Measurements from ENCODE around the gene SDCBP2. TPM values are rescaled to one million over a fixed set of nuclear protein-coding genes. Genes with fewer than 3 reads are reported as not detected.

SDCBP2 gene
- total RNA-seq, 1 experiment from 2014 or later, result 3.3 TPM

DNA sequence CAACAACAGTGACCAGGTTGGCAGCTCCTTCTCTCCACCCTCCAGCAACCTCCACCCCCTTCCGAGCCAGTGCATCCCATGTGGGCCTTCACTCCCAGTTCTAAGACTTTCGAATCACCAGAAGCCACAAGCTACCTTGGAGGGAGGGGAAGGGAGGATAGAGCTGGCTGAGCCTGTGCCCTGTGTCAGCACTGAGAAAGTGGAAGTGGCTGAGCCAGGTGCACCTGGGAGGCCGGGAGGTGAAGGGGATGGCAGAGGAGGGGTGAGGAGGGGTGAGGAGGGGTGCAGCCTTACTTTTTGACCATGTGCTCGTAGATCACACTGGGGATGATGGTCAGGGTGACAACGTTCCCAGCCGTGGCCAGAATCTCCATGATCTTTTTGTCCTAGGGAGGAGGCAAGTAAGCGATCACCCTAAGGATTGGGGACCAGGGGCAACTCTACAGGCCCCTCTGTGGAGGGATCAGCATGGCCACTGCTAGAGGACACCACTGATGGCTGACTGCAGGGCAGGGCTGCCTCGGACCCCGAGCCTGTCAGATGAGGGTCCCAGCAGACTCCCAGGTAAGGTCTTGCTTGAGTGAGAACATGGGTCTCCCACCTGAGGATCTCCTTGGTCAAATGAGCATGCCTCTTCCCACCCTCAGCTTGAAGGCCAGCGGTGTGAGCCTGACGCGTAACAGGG, 18.3 kb downstream of the SDCBP2 start (continued):
- TF ChIP-seq NR2C2 (CRISPR knock-in tag; IDR thresholded peaks at IDR 0.05) (no peak), ZNF396 (CRISPR knock-in tag; IDR thresholded peaks at IDR 0.05; ENCODE audit: borderline replicate concordance) (no peak), OVOL2 (CRISPR knock-in tag; IDR thresholded peaks at IDR 0.05; ENCODE audit: borderline replicate concordance) (no peak), SOX15 (CRISPR knock-in tag; IDR thresholded peaks at IDR 0.05) (no peak), NFE2L1 (CRISPR knock-in tag; IDR thresholded peaks at IDR 0.05) (no peak), IRF2 (CRISPR knock-in tag; IDR thresholded peaks at IDR 0.05; ENCODE audit: borderline replicate concordance, low read depth) (no peak), JAZF1 (CRISPR knock-in tag; IDR thresholded peaks at IDR 0.05) (no peak)
- TF ChIP-seq, protein P1, sequence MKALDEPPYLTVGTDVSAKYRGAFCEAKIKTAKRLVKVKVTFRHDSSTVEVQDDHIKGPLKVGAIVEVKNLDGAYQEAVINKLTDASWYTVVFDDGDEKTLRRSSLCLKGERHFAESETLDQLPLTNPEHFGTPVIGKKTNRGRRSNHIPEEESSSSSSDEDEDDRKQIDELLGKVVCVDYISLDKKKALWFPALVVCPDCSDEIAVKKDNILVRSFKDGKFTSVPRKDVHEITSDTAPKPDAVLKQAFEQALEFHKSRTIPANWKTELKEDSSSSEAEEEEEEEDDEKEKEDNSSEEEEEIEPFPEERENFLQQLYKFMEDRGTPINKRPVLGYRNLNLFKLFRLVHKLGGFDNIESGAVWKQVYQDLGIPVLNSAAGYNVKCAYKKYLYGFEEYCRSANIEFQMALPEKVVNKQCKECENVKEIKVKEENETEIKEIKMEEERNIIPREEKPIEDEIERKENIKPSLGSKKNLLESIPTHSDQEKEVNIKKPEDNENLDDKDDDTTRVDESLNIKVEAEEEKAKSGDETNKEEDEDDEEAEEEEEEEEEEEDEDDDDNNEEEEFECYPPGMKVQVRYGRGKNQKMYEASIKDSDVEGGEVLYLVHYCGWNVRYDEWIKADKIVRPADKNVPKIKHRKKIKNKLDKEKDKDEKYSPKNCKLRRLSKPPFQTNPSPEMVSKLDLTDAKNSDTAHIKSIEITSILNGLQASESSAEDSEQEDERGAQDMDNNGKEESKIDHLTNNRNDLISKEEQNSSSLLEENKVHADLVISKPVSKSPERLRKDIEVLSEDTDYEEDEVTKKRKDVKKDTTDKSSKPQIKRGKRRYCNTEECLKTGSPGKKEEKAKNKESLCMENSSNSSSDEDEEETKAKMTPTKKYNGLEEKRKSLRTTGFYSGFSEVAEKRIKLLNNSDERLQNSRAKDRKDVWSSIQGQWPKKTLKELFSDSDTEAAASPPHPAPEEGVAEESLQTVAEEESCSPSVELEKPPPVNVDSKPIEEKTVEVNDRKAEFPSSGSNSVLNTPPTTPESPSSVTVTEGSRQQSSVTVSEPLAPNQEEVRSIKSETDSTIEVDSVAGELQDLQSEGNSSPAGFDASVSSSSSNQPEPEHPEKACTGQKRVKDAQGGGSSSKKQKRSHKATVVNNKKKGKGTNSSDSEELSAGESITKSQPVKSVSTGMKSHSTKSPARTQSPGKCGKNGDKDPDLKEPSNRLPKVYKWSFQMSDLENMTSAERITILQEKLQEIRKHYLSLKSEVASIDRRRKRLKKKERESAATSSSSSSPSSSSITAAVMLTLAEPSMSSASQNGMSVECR (CRISPR knock-in tag; IDR thresholded peaks at IDR 0.05; ENCODE audit: borderline replicate concordance), result no peak
- TF ChIP-seq, protein P2, sequence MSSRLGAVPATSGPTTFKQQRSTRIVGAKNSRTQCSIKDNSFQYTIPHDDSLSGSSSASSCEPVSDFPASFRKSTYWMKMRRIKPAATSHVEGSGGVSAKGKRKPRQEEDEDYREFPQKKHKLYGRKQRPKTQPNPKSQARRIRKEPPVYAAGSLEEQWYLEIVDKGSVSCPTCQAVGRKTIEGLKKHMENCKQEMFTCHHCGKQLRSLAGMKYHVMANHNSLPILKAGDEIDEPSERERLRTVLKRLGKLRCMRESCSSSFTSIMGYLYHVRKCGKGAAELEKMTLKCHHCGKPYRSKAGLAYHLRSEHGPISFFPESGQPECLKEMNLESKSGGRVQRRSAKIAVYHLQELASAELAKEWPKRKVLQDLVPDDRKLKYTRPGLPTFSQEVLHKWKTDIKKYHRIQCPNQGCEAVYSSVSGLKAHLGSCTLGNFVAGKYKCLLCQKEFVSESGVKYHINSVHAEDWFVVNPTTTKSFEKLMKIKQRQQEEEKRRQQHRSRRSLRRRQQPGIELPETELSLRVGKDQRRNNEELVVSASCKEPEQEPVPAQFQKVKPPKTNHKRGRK (CRISPR knock-in tag; IDR thresholded peaks at IDR 0.05; ENCODE audit: borderline replicate concordance), result no peak

DNA sequence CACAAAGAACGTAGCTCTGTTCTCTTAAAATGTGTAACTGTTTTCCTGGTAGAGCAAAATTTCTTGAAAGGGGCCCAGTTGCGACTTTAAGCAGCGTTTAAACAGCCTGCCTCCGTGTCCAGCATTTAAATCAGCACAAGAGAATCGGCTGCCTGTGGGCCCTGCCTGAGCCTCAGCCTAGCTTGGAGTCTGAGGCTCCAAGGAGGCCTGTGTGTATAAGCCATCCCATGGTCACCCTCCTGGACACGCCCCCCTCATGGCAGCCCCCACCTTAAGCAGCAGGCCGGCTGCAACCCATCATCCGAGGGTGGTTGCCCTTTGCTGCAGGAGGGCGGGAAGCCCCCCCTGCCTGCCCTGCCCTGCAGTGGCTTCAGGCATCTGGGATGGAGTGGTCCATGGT, 18.9 kb downstream of the SDCBP2 start:
- no peak overlapping the region for H3K27ac Mint-ChIP-seq
- no peaks in the 10 kb centered on the region for H3K36me3 Mint-ChIP-seq
- no peak overlapping the region for H3K4me3 Mint-ChIP-seq

DNA sequence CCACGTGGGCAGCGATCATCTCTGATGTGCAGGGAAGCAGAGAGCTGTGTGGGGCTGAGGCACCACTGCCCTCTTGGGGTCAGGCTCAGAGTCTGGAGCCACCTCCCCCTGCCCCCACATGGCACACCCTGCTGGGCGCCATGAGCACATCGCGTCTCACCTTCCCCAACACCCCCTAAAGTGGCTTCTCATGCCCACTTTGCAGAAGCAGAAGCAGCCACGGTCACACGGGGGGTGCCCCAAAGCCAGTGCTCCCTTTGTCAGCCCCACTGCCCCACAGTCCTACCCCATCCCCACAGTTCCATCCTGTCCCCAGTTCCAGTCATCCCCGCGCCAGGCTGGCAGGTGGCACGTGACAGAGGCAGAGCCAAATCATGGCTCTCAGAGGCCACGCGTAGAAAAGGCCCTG, 19.5 kb downstream of the SDCBP2 start:
- Mint-ChIP-seq H3K9me3 (no peaks in the 10 kb centered on the region), H3K4me1 (no peaks in the 10 kb centered on the region; the same call in 1 of the 2 replicates), H3K27me3 (ENCODE audit: low read depth) (peaks cover 15% of the 10 kb centered on the region), H3K36me3 (no peaks in the 10 kb centered on the region), H3K27ac (no peak overlapping the region), H3K4me3 (no peak overlapping the region)
- peak; percentile 45 for ATAC-seq
- ChIA-PET POLR2A (no interaction called here), CTCF (interaction anchor here (0.6 to 1.7 kb wide), 7 partner anchors 9 to 468 kb away, joined by 3 to 8 read pairs (median 3); no protein-coding TSS in a partner anchor)
- TF ChIP-seq, protein P3, sequence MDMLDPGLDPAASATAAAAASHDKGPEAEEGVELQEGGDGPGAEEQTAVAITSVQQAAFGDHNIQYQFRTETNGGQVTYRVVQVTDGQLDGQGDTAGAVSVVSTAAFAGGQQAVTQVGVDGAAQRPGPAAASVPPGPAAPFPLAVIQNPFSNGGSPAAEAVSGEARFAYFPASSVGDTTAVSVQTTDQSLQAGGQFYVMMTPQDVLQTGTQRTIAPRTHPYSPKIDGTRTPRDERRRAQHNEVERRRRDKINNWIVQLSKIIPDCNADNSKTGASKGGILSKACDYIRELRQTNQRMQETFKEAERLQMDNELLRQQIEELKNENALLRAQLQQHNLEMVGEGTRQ (CRISPR knock-in tag; IDR thresholded peaks at IDR 0.05), result peak; percentile 39
- TF ChIP-seq NR3C1 (CRISPR knock-in tag; conservative IDR thresholded peaks at IDR 0.05; ENCODE audit: low read depth), result no peak
- peak; percentile 29 for DNase-seq (ENCODE audit: low spot score)

More for the DNA sequence above, 18.9 kb downstream of the SDCBP2 start:
- no peak for ATAC-seq
- no peak for DNase-seq (ENCODE audit: low spot score)
- Mint-ChIP-seq H3K4me1 (no peaks in the 10 kb centered on the region; the same call in 1 of the 2 replicates), H3K27me3 (ENCODE audit: low read depth) (peaks cover 15% of the 10 kb centered on the region), H3K9me3 (no peaks in the 10 kb centered on the region)
- TF ChIP-seq GTF2I (CRISPR knock-in tag; conservative IDR thresholded peaks at IDR 0.05) (no peak), RORB (CRISPR knock-in tag; IDR thresholded peaks at IDR 0.05) (no peak), JUN (CRISPR knock-in tag; IDR thresholded peaks at IDR 0.05) (no peak), ETV6 (CRISPR knock-in tag; IDR thresholded peaks at IDR 0.05) (no peak)
- TF ChIP-seq, protein P4, sequence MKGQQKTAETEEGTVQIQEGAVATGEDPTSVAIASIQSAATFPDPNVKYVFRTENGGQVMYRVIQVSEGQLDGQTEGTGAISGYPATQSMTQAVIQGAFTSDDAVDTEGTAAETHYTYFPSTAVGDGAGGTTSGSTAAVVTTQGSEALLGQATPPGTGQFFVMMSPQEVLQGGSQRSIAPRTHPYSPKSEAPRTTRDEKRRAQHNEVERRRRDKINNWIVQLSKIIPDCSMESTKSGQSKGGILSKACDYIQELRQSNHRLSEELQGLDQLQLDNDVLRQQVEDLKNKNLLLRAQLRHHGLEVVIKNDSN (CRISPR knock-in tag; IDR thresholded peaks at IDR 0.05), result no peak
- ChIA-PET CTCF (interaction anchor here (1.1 to 1.3 kb wide), 3 partner anchors 9 to 88 kb away, joined by 3 to 8 read pairs (median 5); no protein-coding TSS in a partner anchor), POLR2A (interaction anchor here (0.7 kb wide), 1 partner anchor 790 kb away, joined by 6 read pairs; no protein-coding TSS in a partner anchor)
